Measurements from ENCODE around the gene PPARA.

GRCh38 chr22:46272196-46272595, 121.9 kb downstream of the PPARA start:
- TF ChIP-seq POLR2AphosphoS5 (IDR thresholded peaks at IDR 0.05; ENCODE audit: low read depth, low read length) (no peak), POLR2A (IDR thresholded peaks at IDR 0.05; ENCODE audit: low read depth, low read length) (no peak), TAF1 (IDR thresholded peaks at IDR 0.05; ENCODE audit: borderline replicate concordance, low read depth, low read length) (no peak)

All from GM12892 (cell line).